Fibroblast of lung (primary cell): ENCODE results near the gene ARHGEF6. TPM values are rescaled to one million over a fixed set of nuclear protein-coding genes. Genes with fewer than 3 reads are reported as not detected.
A peak's percentile ranks its signal among the peaks of the same experiment; 100 is the strongest.

Source experiments
- DNase-seq, 2 donors: peaks; one replicate each; pipeline versions ENCODE4 v3.0.0 to v3.0.0-alpha.2; 2010; ENCODE audit warnings: low read depth in 2 of 2
- H2AFZ ChIP-seq: 2 replicates; pipeline ENCODE4 v1.5.1; 2012; ENCODE audit warnings: low read length, control low read depth, inconsistent platforms
- H3K27ac ChIP-seq: 2 replicates; pipeline ENCODE4 v1.5.1; 2011; ENCODE audit warnings: low read length, control low read depth; ENCODE audit not compliant: insufficient read depth
- H3K27me3 ChIP-seq: 2 replicates; pipeline ENCODE4 v1.5.1; 2011; ENCODE audit warnings: mild to moderate bottlenecking, low read length; ENCODE audit not compliant: control insufficient read depth, insufficient read depth
- H3K36me3 ChIP-seq: 2 replicates; pipeline ENCODE4 v1.5.1; 2011; ENCODE audit warnings: low read length; ENCODE audit not compliant: control insufficient read depth, insufficient read depth
- H3K4me1 ChIP-seq: 2 replicates; pipeline ENCODE4 v1.5.1; 2011; ENCODE audit warnings: low read length; ENCODE audit not compliant: control insufficient read depth, insufficient read depth; ENCODE audit errors: extremely low read depth
- H3K4me2 ChIP-seq: 2 replicates; pipeline ENCODE4 v1.5.1; 2011; ENCODE audit warnings: low read length, control low read depth; ENCODE audit not compliant: insufficient read depth; ENCODE audit errors: extremely low read depth
- H3K4me3 ChIP-seq, 4 experiments: fragments of 200-600 bp in 1 of 4; sonication (generic) in 1 of 4; replicated peaks in 1 of 4; 2 replicates each; pipeline ENCODE4 v1.5.1; 2011 to 2016; ENCODE audit warnings: low read length in 4 of 4, low read depth in 3 of 4, mild to moderate bottlenecking in 3 of 4, control low read depth in 2 of 4, inconsistent platforms in 1 of 4, mixed read lengths in 1 of 4; ENCODE audit not compliant: insufficient read depth in 1 of 4; ENCODE audit errors: control extremely low read depth in 1 of 4
- H3K79me2 ChIP-seq: 2 replicates; pipeline ENCODE4 v1.5.1; 2012; ENCODE audit warnings: mild to moderate bottlenecking, low read length, inconsistent platforms; ENCODE audit not compliant: control insufficient read depth, insufficient read depth
- H3K9ac ChIP-seq: 2 replicates; pipeline ENCODE4 v1.5.1; 2011; ENCODE audit warnings: mild to moderate bottlenecking, low read length, control low read depth; ENCODE audit not compliant: insufficient read depth
- H3K9me3 ChIP-seq: 2 replicates; pipeline ENCODE4 v1.5.1; 2012; ENCODE audit warnings: low read depth, low read length; ENCODE audit not compliant: control insufficient read depth, insufficient read depth
- H4K20me1 ChIP-seq: 2 replicates; pipeline ENCODE4 v1.5.1; 2011; ENCODE audit warnings: low read length; ENCODE audit not compliant: control insufficient read depth, insufficient read depth; ENCODE audit errors: extremely low read depth
- CTCF ChIP-seq, 2 donors: IDR thresholded peaks in 1 of 2; conservative IDR thresholded peaks in 1 of 2; 1 replicate in 1 of 2; 2 replicates in 1 of 2; pipeline ENCODE4 v1.5.1; 2011 to 2012; ENCODE audit warnings: low read length in 2 of 2, control low read depth in 1 of 2, inconsistent platforms in 1 of 2, low read depth in 1 of 2, mild to moderate bottlenecking in 1 of 2
- EZH2 ChIP-seq: IDR thresholded peaks from 2 replicates; pipeline ENCODE4 v1.5.1; 2012; ENCODE audit warnings: low read length, control low read depth, mild to moderate bottlenecking; ENCODE audit errors: missing control alignments
- polyA plus RNA-seq, 2 donors: library from polyadenylated mRNA; depleted of rRNA in 1 of 2; stranded (reverse) in 1 of 2; unstranded in 1 of 2; fragments of >200 nt; gene quantifications; 2 replicates each; pipeline ENCODE4 v1.2.1, GENCODE V29; 2011 to 2012; ENCODE audit warnings: missing spikeins in 1 of 2
- total RNA-seq: library from RNA; depleted of rRNA; stranded (reverse); fragments of >200 nt; gene quantifications from 2 replicates; pipeline ENCODE4 v1.2.1, GENCODE V29; 2014

ARHGEF6 gene
- total and polyA plus RNA-seq, 2 donors (not counting 1 experiment from before 2014, with no cell fraction given), result 30.1 to 32.5 TPM

- Histone ChIP-seq H4K20me1 (no peaks in the 10 kb centered on the region), H3K4me1 (no peaks in the 10 kb centered on the region), H2AFZ (no peak overlapping the region), H3K36me3 (no peaks in the 10 kb centered on the region), H3K4me3 (no peak overlapping the region), H3K79me2 (no peaks in the 10 kb centered on the region), H3K9me3 (no peaks in the 10 kb centered on the region), H3K9ac (no peak overlapping the region), H3K4me2 (no peak overlapping the region), H3K27ac (no peak overlapping the region), H3K27me3 (no peaks in the 10 kb centered on the region)
- TF ChIP-seq CTCF (conservative IDR thresholded peaks at IDR 0.05 in 1 of 2, IDR thresholded peaks at IDR 0.05 in 1 of 2; ENCODE audit: low read depth in 1 of 2, low read length in 2 of 2) (no peak), EZH2 (no peak)
- peak in 1 of 2 donors; percentile 4 for DNase-seq
Observed at GRCh38 chrX:136639506-136640176, 141.1 kb downstream of the ARHGEF6 start.

- H3K27me3 ChIP-seq, result no peaks in the 10 kb centered on the region
- TF ChIP-seq EZH2 (no peak), CTCF (conservative IDR thresholded peaks at IDR 0.05 in 1 of 2, IDR thresholded peaks at IDR 0.05 in 1 of 2; ENCODE audit: low read depth in 1 of 2, low read length in 2 of 2) (no peak)
- no peaks in the 10 kb centered on the region for H4K20me1 ChIP-seq
- no peak overlapping the region for H3K4me2 ChIP-seq
- H3K4me1 ChIP-seq, result no peaks in the 10 kb centered on the region
- no peak overlapping the region for H2AFZ ChIP-seq
- no peaks in the 10 kb centered on the region for H3K79me2 ChIP-seq
- DNase-seq, result no peak
- H3K9me3 ChIP-seq, result no peaks in the 10 kb centered on the region
- H3K9ac ChIP-seq, result no peak overlapping the region
- no peak overlapping the region for H3K27ac ChIP-seq
- H3K4me3 ChIP-seq, result no peak overlapping the region
- H3K36me3 ChIP-seq, result no peaks in the 10 kb centered on the region
Observed at GRCh38 chrX:136636121-136636520, 144.6 kb downstream of the ARHGEF6 start.

- no peak for DNase-seq
- H3K27ac ChIP-seq, result no peak overlapping the region
- H3K36me3 ChIP-seq, result no peaks in the 10 kb centered on the region
- H2AFZ ChIP-seq, result no peak overlapping the region
- no peak overlapping the region for H3K9ac ChIP-seq
- H3K4me3 ChIP-seq, result no peak overlapping the region
- H3K79me2 ChIP-seq, result no peaks in the 10 kb centered on the region
- no peaks in the 10 kb centered on the region for H3K4me1 ChIP-seq
- no peaks in the 10 kb centered on the region for H3K27me3 ChIP-seq
- H3K4me2 ChIP-seq, result no peak overlapping the region
- no peak for TF ChIP-seq EZH2
- no peak for TF ChIP-seq CTCF (conservative IDR thresholded peaks at IDR 0.05 in 1 of 2, IDR thresholded peaks at IDR 0.05 in 1 of 2; ENCODE audit: low read depth in 1 of 2, low read length in 2 of 2)
- H3K9me3 ChIP-seq, result no peaks in the 10 kb centered on the region
- H4K20me1 ChIP-seq, result no peaks in the 10 kb centered on the region
Observed at GRCh38 chrX:136635235-136635634, 145.5 kb downstream of the ARHGEF6 start.
